OCI-LY1 (cell line): Measurements from ENCODE around the gene TERT.

Source experiments
- H2AFZ ChIP-seq: fragments of 200-600 bp; sonication (generic), shearing (Covaris generic); 2 replicates; pipeline ENCODE4 v1.6.0; 2014; ENCODE audit warnings: antibody characterized with exemption, mild to moderate bottlenecking, low read length
- H3F3A ChIP-seq: fragments of 200-600 bp; sonication (generic), shearing (Covaris generic); 2 replicates; pipeline ENCODE4 v1.6.0; 2014; ENCODE audit warnings: mild to moderate bottlenecking, antibody characterized with exemption, low read length, moderate library complexity; ENCODE audit not compliant: insufficient read depth
- H3K27ac ChIP-seq: fragments of 200-600 bp; sonication (generic); 2 replicates; pipeline ENCODE4 v1.5.1; 2014; ENCODE audit warnings: low read length, mixed run types, mild to moderate bottlenecking, low read depth; ENCODE audit not compliant: poor library complexity, severe bottlenecking
- H3K27me3 ChIP-seq: fragments of 200-600 bp; sonication (generic); 2 replicates; pipeline ENCODE4 v1.6.0; 2014; ENCODE audit warnings: antibody characterized with exemption, mild to moderate bottlenecking, low read length, moderate library complexity; ENCODE audit not compliant: insufficient read depth
- H3K36me3 ChIP-seq: fragments of 200-600 bp; sonication (generic); 2 replicates; pipeline ENCODE4 v1.6.1; 2014; ENCODE audit warnings: mild to moderate bottlenecking, antibody characterized with exemption, low read length, moderate library complexity, mixed read lengths; ENCODE audit not compliant: insufficient read depth
- H3K4me1 ChIP-seq: fragments of 200-600 bp; sonication (generic); 2 replicates; pipeline ENCODE4 v1.5.1; 2014; ENCODE audit warnings: mild to moderate bottlenecking, low read length, moderate library complexity; ENCODE audit not compliant: insufficient read depth, severe bottlenecking
- H3K4me2 ChIP-seq: fragments of 200-600 bp; sonication (generic), shearing (Covaris generic); 2 replicates; pipeline ENCODE4 v1.6.1; 2014; ENCODE audit warnings: low read length
- H3K4me3 ChIP-seq: fragments of 200-600 bp; sonication (generic); 2 replicates; pipeline ENCODE4 v1.5.1; 2014; ENCODE audit warnings: low read length, low read depth, mild to moderate bottlenecking, mixed read lengths; ENCODE audit not compliant: poor library complexity, severe bottlenecking
- H3K79me2 ChIP-seq: fragments of 200-600 bp; shearing (Covaris generic); 2 replicates; pipeline ENCODE4 v1.6.1; 2016; ENCODE audit warnings: mixed run types, low read length, mixed read lengths; ENCODE audit not compliant: insufficient read depth
- H3K9ac ChIP-seq: fragments of 200-600 bp; sonication (generic), shearing (Covaris generic); 2 replicates; pipeline ENCODE4 v1.6.1; 2014; ENCODE audit warnings: mild to moderate bottlenecking, low read length, mixed read lengths
- H3K9me2 ChIP-seq: fragments of 200-600 bp; sonication (generic), shearing (Covaris generic); 2 replicates; pipeline ENCODE4 v1.6.1; 2014; ENCODE audit warnings: low read depth, mild to moderate bottlenecking, low read length, mixed read lengths
- H3K9me3 ChIP-seq: fragments of 200-600 bp; shearing (Covaris generic); 2 replicates; pipeline ENCODE4 v1.6.1; 2014; ENCODE audit warnings: low read length, mixed read lengths
- H4K20me1 ChIP-seq: fragments of 200-600 bp; sonication (generic), shearing (Covaris generic); 2 replicates; pipeline ENCODE4 v1.6.0; 2016; ENCODE audit warnings: mild to moderate bottlenecking, low read length; ENCODE audit not compliant: insufficient read depth
- CTCF ChIP-seq: fragments of 200-600 bp; sonication (generic), shearing (Covaris generic); IDR thresholded peaks from 2 replicates; pipeline ENCODE4 v1.5.1; 2017; ENCODE audit warnings: mild to moderate bottlenecking, antibody characterized with exemption, low read length, moderate library complexity, mixed read lengths
- EZH2 ChIP-seq: fragments of 200-600 bp; sonication (generic), shearing (Covaris generic); IDR thresholded peaks from 2 replicates; pipeline ENCODE4 v1.8.0; 2017; ENCODE audit warnings: borderline replicate concordance, mixed run types, mild to moderate bottlenecking, antibody characterized with exemption, low read length, moderate library complexity, mixed read lengths

TERT gene

DNA sequence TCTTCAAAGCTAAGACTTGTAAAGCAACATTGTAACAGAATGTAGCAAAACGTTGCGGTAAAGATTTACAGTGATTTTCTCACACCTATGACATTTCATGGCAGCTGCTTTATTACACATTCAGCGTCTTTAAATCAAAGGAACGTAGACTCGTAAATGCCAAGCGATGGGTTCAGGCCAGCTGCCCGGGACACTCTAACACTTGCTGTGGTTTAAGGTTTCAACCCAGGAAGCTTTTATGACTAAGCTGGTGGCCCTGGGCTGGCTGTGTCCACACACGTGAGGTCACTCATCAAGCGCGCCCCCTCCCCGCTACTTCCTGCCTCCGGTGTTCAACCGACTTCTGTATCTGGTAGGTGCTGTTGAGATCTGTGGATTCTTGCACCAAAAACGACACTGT lies 67.2 kb downstream of the TERT start:
- no peak overlapping the region for H2AFZ ChIP-seq
- H3K27ac ChIP-seq, result no peak overlapping the region
- no peaks in the 10 kb centered on the region for H3K36me3 ChIP-seq
- H3F3A ChIP-seq, result no peaks in the 10 kb centered on the region
- no peaks in the 10 kb centered on the region for H4K20me1 ChIP-seq
- H3K9me2 ChIP-seq, result no peaks in the 10 kb centered on the region
- H3K4me3 ChIP-seq, result no peak overlapping the region
- no peaks in the 10 kb centered on the region for H3K79me2 ChIP-seq
- H3K4me1 ChIP-seq, result no peaks in the 10 kb centered on the region
- no peak overlapping the region for H3K9ac ChIP-seq
- no peaks in the 10 kb centered on the region for H3K27me3 ChIP-seq
- TF ChIP-seq CTCF (no peak), EZH2 (no peak)
- H3K9me3 ChIP-seq, result no peaks in the 10 kb centered on the region
- no peak overlapping the region for H3K4me2 ChIP-seq

GRCh38 chr5:1226839-1227581 lies 67.9 kb downstream of the TERT start:
- H3K4me3 ChIP-seq, result no peak overlapping the region
- H3K9ac ChIP-seq, result no peak overlapping the region
- no peaks in the 10 kb centered on the region for H3K9me3 ChIP-seq
- no peaks in the 10 kb centered on the region for H3K9me2 ChIP-seq
- no peaks in the 10 kb centered on the region for H3F3A ChIP-seq
- no peak overlapping the region for H3K27ac ChIP-seq
- no peaks in the 10 kb centered on the region for H3K36me3 ChIP-seq
- no peaks in the 10 kb centered on the region for H3K4me1 ChIP-seq
- H3K4me2 ChIP-seq, result no peak overlapping the region
- no peaks in the 10 kb centered on the region for H3K79me2 ChIP-seq
- no peaks in the 10 kb centered on the region for H4K20me1 ChIP-seq
- H3K27me3 ChIP-seq, result no peaks in the 10 kb centered on the region
- no peak overlapping the region for H2AFZ ChIP-seq
- TF ChIP-seq EZH2 (no peak), CTCF (no peak)

DNA sequence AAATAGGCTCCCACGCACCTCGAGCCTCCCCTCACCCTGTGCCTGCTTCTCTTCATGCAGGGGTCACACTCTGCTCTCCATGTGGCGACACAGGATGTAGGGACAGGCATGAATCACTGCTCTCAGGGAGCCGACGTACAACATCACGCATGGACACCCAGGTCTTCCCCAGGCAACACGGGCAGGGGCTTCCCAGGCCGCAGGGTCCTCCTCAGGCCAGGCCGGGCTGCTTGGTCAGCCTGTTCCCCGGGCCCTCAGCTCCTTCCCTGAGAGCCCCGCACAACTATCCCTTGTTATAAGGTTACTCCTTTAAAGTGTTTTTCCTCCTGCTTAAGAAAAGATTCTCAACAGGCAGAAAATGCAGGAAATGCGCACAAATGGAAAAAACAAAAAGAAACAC lies 68.6 kb downstream of the TERT start:
- H3K9ac ChIP-seq, result no peak overlapping the region
- H2AFZ ChIP-seq, result no peak overlapping the region
- H3K9me3 ChIP-seq, result no peaks in the 10 kb centered on the region
- H3K36me3 ChIP-seq, result no peaks in the 10 kb centered on the region
- H3K79me2 ChIP-seq, result no peaks in the 10 kb centered on the region
- no peaks in the 10 kb centered on the region for H3K4me1 ChIP-seq
- no peak overlapping the region for H3K27ac ChIP-seq
- no peaks in the 10 kb centered on the region for H3K9me2 ChIP-seq
- H3K4me3 ChIP-seq, result no peak overlapping the region
- H4K20me1 ChIP-seq, result no peaks in the 10 kb centered on the region
- TF ChIP-seq CTCF (no peak), EZH2 (no peak)
- H3K27me3 ChIP-seq, result no peaks in the 10 kb centered on the region
- H3F3A ChIP-seq, result no peaks in the 10 kb centered on the region
- no peak overlapping the region for H3K4me2 ChIP-seq
